ENCODE measurements around the gene ROPN1L.
"Not testable (repeated sequence)": the region's sequence is repeated elsewhere in the genome, so short reads cannot be mapped to it uniquely, and the experiment has no call there.

ROPN1L gene

GRCh38 chr5:10441083-10441991 lies at the start of gene ROPN1L:
Gene ROPN1L (plus strand): TSS chr5:10441879. CDS start chr5:10442168, 289 bp downstream.
- DNase-seq: peak; percentile 92

- not testable (repeated sequence) for DNase-seq
Measured at GRCh38 chr5:10392567-10393328, 48.9 kb upstream of the ROPN1L start.

- DNase-seq: no peak
Measured at GRCh38 chr5:10393491-10393890, 48.2 kb upstream of the ROPN1L start.

- no peak for DNase-seq
Measured at GRCh38 chr5:10396552-10396951, 45.1 kb upstream of the ROPN1L start.

GRCh38 chr5:10399839-10400238 lies 41.8 kb upstream of the ROPN1L start:
- no peak for DNase-seq

GRCh38 chr5:10400411-10400810 lies 41.3 kb upstream of the ROPN1L start:
- no peak for DNase-seq

GRCh38 chr5:10400831-10401230 lies 40.8 kb upstream of the ROPN1L start:
- DNase-seq: no peak

GRCh38 chr5:10401498-10401897 lies 40.2 kb upstream of the ROPN1L start:
- DNase-seq: no peak

GRCh38 chr5:10403829-10404228 lies 37.9 kb upstream of the ROPN1L start:
- no peak for DNase-seq

GRCh38 chr5:10406651-10407050 lies 35.0 kb upstream of the ROPN1L start:
- no peak for DNase-seq

- no peak for DNase-seq
Measured at GRCh38 chr5:10409504-10409903, 32.2 kb upstream of the ROPN1L start.

GRCh38 chr5:10410662-10411061 lies 31.0 kb upstream of the ROPN1L start:
- no peak for DNase-seq

GRCh38 chr5:10411336-10411735 lies 30.3 kb upstream of the ROPN1L start:
- no peak for DNase-seq

GRCh38 chr5:10416868-10417267 lies 24.8 kb upstream of the ROPN1L start:
- DNase-seq: no peak

- DNase-seq: no peak
Measured at GRCh38 chr5:10418654-10419345, 22.9 kb upstream of the ROPN1L start.

- no peak for DNase-seq
Measured at GRCh38 chr5:10420468-10420867, 21.2 kb upstream of the ROPN1L start.

- DNase-seq: no peak
Measured at GRCh38 chr5:10420932-10421331, 20.7 kb upstream of the ROPN1L start.

GRCh38 chr5:10421896-10422691 lies 19.6 kb upstream of the ROPN1L start:
- no peak for DNase-seq

- no peak for DNase-seq
Measured at GRCh38 chr5:10423022-10423421, 18.7 kb upstream of the ROPN1L start.

- DNase-seq: no peak
Measured at GRCh38 chr5:10424124-10424731, 17.5 kb upstream of the ROPN1L start.

GRCh38 chr5:10427201-10427600 lies 14.5 kb upstream of the ROPN1L start:
- no peak for DNase-seq

- DNase-seq: no peak
Measured at GRCh38 chr5:10427978-10428377, 13.7 kb upstream of the ROPN1L start.
